Lower leg skin (tissue), 4 donors: ENCODE data around the gene LGALS9. TPM values are rescaled to one million over a fixed set of nuclear protein-coding genes. Genes with fewer than 3 reads are reported as not detected.

Experiments
- DNase-seq, 2 donors: peaks; one replicate each; pipeline ENCODE4 v3.0.0-alpha.2; 2019; ENCODE audit warnings: low spot score in 2 of 2
- H3K4me3 ChIP-seq: fragments of 200-600 bp; sonication (generic); 2 replicates; pipeline ENCODE4 v1.5.1; 2017; ENCODE audit warnings: mild to moderate bottlenecking, low read depth; ENCODE audit not compliant: poor library complexity, severe bottlenecking
- POLR2A ChIP-seq, 2 donors: fragments of 450-650 bp; IDR thresholded peaks; one replicate each; pipeline ENCODE4 v1.6.1; 2016 to 2017; ENCODE audit warnings: antibody characterized with exemption in 2 of 2, mild to moderate bottlenecking in 1 of 2, moderate library complexity in 1 of 2
- WGBS, 2 donors: methylation state at CpG; one replicate each; pipeline ENCODE4 v1.1.5; 2018; 5-methylcytosine and 5-hydroxymethylcytosine counted together
- intact Hi-C: fragments of 100-400 bp; cut with DNase I; formaldehyde crosslinking; loops from one replicate; pipeline ENCODE4 v1.15.0; 2023; ENCODE audit warnings: low total_unique reads
- total RNA-seq, 4 donors: library from RNA; depleted of rRNA; stranded (reverse); fragments of >200 nt; gene quantifications; one replicate each; pipeline ENCODE4 v1.1.0, GENCODE V29; 2016
- TF ChIP-seq, protein P1 (sequence below), 3 donors: fragments of 450-650 bp; IDR thresholded peaks; one replicate each; pipeline ENCODE4 v1.5.1; 2016; ENCODE audit warnings: antibody characterized with exemption in 3 of 3, mild to moderate bottlenecking in 3 of 3, moderate library complexity in 2 of 3

Gene LGALS9
- 10 to 100 TPM in 2 of 4 donors, 1 to 10 TPM in 2; 3.4 to 15.5 (median 9.5) TPM for total RNA-seq

GRCh38 chr17:27630607-27631410, at the start of gene LGALS9:
Gene LGALS9 (plus strand): TSS chr17:27631188. CDS start chr17:27631266, 78 bp downstream.
- intact Hi-C loops = no loop called here

GRCh38 chr17:27582696-27583095, 48.3 kb upstream of the LGALS9 start:
- no peak overlapping the region for H3K4me3 ChIP-seq
- intact Hi-C loops = no loop called here
- TF ChIP-seq POLR2A (IDR thresholded peaks at IDR 0.05) = no peak
- TF ChIP-seq, protein P1, sequence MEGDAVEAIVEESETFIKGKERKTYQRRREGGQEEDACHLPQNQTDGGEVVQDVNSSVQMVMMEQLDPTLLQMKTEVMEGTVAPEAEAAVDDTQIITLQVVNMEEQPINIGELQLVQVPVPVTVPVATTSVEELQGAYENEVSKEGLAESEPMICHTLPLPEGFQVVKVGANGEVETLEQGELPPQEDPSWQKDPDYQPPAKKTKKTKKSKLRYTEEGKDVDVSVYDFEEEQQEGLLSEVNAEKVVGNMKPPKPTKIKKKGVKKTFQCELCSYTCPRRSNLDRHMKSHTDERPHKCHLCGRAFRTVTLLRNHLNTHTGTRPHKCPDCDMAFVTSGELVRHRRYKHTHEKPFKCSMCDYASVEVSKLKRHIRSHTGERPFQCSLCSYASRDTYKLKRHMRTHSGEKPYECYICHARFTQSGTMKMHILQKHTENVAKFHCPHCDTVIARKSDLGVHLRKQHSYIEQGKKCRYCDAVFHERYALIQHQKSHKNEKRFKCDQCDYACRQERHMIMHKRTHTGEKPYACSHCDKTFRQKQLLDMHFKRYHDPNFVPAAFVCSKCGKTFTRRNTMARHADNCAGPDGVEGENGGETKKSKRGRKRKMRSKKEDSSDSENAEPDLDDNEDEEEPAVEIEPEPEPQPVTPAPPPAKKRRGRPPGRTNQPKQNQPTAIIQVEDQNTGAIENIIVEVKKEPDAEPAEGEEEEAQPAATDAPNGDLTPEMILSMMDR (IDR thresholded peaks at IDR 0.05) = no peak
- 90 to 92% methylated on average over 11 to 18 of the region's 18 CpGs for WGBS, 2 donors
- DNase-seq = no peak

More at GRCh38 chr17:27630607-27631410, at the start of gene LGALS9:
- TF ChIP-seq, protein P1 (IDR thresholded peaks at IDR 0.05) = no peak
- no peak for TF ChIP-seq POLR2A (IDR thresholded peaks at IDR 0.05)
- no peak for DNase-seq
- H3K4me3 ChIP-seq = no peak within 1 kb of the TSS
- WGBS, 2 donors = 51 to 57% methylated on average over 10 of the region's 10 CpGs

DNA sequence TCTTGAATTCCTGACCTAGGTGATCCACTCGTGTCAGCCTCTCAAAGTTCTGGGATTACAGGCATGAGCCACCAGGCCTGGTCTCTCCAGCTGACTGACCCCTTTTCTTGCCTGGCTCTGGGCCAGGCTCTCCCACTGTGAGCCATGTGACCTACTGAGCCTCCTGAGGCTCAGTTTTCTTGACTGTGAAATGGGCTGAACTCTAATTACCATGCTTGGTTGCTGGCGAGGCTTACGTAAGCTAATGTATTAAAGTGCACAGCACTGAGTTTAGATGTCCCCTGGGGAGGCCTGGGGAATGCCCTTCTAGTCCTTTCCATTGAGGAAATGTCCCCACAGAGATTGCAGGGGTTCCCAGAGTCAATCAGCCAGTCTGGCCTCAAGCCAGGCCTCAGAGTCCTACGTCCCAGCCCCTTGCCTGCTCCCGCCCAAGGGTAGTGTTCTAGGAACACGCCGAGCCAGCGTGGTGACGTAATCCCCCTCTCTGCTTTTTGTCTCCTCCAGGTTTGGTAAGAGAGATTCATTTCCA, 45.8 kb upstream of the LGALS9 start:
- intact Hi-C loops = no loop called here
- 85 to 92% methylated on average over 9 of the region's 9 CpGs for WGBS, 2 donors

GRCh38 chr17:27585792-27586191, 45.2 kb upstream of the LGALS9 start:
- H3K4me3 ChIP-seq = no peak overlapping the region
- intact Hi-C loops = no loop called here
- TF ChIP-seq POLR2A (IDR thresholded peaks at IDR 0.05) = no peak
- TF ChIP-seq, protein P1 (IDR thresholded peaks at IDR 0.05) = no peak
- 85 to 89% methylated on average over 4 to 5 of the region's 5 CpGs for WGBS, 2 donors
- no peak for DNase-seq

More for the DNA sequence above, 45.8 kb upstream of the LGALS9 start:
- no peak for DNase-seq
- TF ChIP-seq, protein P1 (IDR thresholded peaks at IDR 0.05) = no peak
- TF ChIP-seq POLR2A (IDR thresholded peaks at IDR 0.05) = no peak
- H3K4me3 ChIP-seq = no peak overlapping the region

DNA sequence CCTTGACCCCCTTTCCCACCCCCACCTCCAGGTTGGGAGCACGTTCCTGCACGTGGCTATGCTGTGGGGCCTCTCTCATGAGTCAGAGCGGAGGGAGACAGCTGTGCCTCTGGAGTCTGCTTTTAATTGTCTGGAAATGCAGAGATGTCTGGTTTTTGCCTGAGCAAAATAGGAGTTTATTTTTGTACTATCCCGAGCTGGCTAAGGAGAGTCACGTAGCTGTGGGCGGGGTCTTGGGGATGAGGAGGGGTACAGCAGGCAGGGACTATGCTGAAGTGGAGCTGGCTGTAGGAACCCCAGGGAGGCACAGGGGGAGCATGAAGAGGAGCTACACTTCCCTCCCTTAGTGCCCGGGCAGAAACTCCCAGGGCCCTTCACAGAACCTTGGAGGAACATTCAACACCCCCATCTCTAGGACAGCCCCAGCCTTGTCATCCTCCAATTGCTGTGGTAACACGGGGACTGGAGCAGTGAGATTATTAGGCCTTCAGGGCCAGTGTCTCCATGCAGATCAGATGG, 44.7 kb upstream of the LGALS9 start:
- WGBS, 2 donors = 65 to 67% methylated on average over 8 of the region's 8 CpGs
- TF ChIP-seq, protein P1 (IDR thresholded peaks at IDR 0.05) = no peak
- no peak for TF ChIP-seq POLR2A (IDR thresholded peaks at IDR 0.05)
- intact Hi-C loops = no loop called here
- H3K4me3 ChIP-seq = no peak overlapping the region
- no peak for DNase-seq
